HL-60 (cell line): ENCODE data around the gene ITPR3.

Source experiments
- DNase-seq, 2 experiments: peaks; one replicate each; pipeline ENCODE4 v3.0.0-alpha.2; 2010 to 2020; ENCODE audit warnings: low read depth in 1 of 2, low spot score in 1 of 2
- H3K27ac ChIP-seq: fragments of 250-450 bp; sonication (Bioruptor Pico); replicated peaks from 2 replicates; pipeline ENCODE4 v1.5.1; 2020; ENCODE audit warnings: mild to moderate bottlenecking, moderate library complexity
- H3K27me3 ChIP-seq: fragments of 250-450 bp; sonication (Bioruptor Pico); 2 replicates; pipeline ENCODE4 v1.5.1; 2021; ENCODE audit warnings: mild to moderate bottlenecking, moderate library complexity; ENCODE audit not compliant: insufficient read depth, poor library complexity, severe bottlenecking
- H3K4me3 ChIP-seq: replicated peaks from 2 replicates; pipeline ENCODE4 v1.5.1; 2011; ENCODE audit warnings: mild to moderate bottlenecking, control low read depth, low read length; ENCODE audit not compliant: insufficient read depth
- GABPA ChIP-seq: IDR thresholded peaks from 2 replicates; pipeline ENCODE4 v1.6.1; 2012; ENCODE audit warnings: low read depth
- POLR2AphosphoS5 ChIP-seq: IDR thresholded peaks from 2 replicates; pipeline ENCODE4 v1.6.1; 2012; ENCODE audit warnings: low read depth
- SPI1 ChIP-seq: IDR thresholded peaks from 2 replicates; pipeline ENCODE4 v1.6.1; 2012; ENCODE audit warnings: low read depth, mild to moderate bottlenecking, borderline replicate concordance
- TF ChIP-seq, protein P1 (sequence below): IDR thresholded peaks from one replicate; pipeline ENCODE4 v1.5.1; 2011; ENCODE audit warnings: low read length, control low read depth, inconsistent platforms; ENCODE audit not compliant: insufficient read depth
- TF ChIP-seq, protein P2 (sequence below): IDR thresholded peaks from 2 replicates; pipeline ENCODE4 v1.6.1; 2012; ENCODE audit warnings: low read depth; ENCODE audit not compliant: insufficient replicate concordance

Gene ITPR3

DNA sequence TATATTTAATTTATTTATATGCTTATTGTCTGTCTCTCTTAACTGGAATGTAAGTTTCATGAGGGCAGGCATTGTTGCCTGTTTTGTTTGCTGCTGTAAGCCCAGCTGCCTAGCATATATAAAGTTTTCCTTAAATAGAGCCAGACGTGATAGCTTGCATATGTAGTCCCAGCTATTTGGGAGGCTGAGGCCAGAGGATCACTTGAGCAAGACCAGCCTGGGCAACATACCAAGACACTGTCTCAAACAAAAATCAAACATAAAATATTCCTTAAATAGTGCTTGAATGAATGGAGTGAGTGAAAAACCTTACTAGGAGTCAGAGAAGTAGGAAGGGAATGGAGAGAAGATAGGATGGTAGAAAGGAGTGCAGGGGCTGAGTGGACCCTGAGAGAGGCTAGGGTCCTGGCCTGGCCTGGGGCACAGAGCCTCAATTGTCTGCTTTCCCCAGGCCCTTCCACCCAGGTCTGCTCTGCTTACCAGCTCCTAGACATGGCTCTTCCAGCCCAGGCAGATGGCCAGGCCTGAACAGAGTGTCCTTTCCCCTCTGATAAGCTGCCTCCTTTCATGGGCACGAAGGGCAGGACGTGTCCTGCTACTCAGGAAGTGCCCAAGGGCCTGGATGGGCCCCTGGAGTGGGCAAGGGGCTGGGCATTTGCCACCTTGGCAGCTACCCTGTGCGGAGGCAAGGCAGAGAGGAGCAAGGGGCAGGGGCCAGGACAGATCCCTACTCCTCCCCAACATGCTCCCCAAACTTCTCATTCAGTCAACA is 23.4 kb upstream of the ITPR3 start:
- peaks cover 4% of the 10 kb centered on the region for H3K27me3 ChIP-seq
- H3K4me3 ChIP-seq = no peak overlapping the region
- TF ChIP-seq SPI1 (no peak), GABPA (no peak)
- DNase-seq = no peak
- no peak overlapping the region for H3K27ac ChIP-seq

DNA sequence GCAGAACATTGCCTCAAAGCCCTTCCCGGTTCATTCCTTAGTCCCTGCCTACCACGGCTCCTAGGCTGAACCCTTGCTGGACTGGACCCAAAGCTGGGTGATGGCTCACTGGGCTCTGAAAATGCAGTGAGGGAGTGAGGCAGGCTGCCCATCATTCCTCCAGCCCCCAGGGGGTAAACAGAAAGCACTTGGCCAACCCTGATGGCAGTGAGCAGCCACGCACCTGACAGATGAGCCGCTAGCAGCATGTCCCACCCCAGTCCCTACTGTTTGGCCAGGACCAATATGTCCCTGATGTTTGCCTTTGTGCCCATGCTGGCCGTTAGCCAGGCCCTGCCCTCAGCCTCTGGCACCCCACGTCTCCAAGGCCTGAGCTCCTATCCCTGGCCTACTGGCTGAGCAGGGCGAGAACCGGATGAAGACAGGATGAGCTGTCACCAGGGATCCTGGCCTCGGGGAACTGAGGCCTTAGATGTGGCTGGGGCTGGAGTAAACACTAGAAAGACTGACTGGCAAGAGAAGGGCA is 21.6 kb upstream of the ITPR3 start:
- Histone ChIP-seq H3K27ac (no peak overlapping the region), H3K27me3 (no peaks in the 10 kb centered on the region), H3K4me3 (no peak overlapping the region)
- TF ChIP-seq, protein P1, sequence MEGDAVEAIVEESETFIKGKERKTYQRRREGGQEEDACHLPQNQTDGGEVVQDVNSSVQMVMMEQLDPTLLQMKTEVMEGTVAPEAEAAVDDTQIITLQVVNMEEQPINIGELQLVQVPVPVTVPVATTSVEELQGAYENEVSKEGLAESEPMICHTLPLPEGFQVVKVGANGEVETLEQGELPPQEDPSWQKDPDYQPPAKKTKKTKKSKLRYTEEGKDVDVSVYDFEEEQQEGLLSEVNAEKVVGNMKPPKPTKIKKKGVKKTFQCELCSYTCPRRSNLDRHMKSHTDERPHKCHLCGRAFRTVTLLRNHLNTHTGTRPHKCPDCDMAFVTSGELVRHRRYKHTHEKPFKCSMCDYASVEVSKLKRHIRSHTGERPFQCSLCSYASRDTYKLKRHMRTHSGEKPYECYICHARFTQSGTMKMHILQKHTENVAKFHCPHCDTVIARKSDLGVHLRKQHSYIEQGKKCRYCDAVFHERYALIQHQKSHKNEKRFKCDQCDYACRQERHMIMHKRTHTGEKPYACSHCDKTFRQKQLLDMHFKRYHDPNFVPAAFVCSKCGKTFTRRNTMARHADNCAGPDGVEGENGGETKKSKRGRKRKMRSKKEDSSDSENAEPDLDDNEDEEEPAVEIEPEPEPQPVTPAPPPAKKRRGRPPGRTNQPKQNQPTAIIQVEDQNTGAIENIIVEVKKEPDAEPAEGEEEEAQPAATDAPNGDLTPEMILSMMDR = no peak
- no peak for TF ChIP-seq POLR2AphosphoS5
- no peak for DNase-seq

DNA sequence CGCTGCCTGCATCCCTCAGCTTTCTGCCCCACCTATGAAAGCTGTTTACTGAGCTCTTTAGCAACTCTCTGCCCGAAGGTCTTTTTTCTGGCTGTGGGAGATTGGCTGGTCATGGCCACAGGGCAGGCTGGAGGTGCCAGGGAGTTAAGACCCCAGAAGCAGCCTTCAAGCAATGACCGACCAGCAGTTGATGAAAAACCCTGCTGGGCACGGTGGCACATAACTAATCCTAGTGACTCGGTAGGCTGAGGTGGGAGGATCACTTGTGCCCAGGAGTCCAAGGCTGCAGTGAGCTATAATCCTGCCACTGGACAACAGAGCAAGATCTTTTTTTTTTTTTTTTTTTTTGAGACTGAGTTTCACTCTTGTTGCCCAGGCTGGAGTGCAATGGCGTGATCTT is 20.4 kb upstream of the ITPR3 start:
- no peaks in the 10 kb centered on the region for H3K27me3 ChIP-seq
- DNase-seq = no peak
- H3K4me3 ChIP-seq = no peak overlapping the region
- TF ChIP-seq, protein P2, sequence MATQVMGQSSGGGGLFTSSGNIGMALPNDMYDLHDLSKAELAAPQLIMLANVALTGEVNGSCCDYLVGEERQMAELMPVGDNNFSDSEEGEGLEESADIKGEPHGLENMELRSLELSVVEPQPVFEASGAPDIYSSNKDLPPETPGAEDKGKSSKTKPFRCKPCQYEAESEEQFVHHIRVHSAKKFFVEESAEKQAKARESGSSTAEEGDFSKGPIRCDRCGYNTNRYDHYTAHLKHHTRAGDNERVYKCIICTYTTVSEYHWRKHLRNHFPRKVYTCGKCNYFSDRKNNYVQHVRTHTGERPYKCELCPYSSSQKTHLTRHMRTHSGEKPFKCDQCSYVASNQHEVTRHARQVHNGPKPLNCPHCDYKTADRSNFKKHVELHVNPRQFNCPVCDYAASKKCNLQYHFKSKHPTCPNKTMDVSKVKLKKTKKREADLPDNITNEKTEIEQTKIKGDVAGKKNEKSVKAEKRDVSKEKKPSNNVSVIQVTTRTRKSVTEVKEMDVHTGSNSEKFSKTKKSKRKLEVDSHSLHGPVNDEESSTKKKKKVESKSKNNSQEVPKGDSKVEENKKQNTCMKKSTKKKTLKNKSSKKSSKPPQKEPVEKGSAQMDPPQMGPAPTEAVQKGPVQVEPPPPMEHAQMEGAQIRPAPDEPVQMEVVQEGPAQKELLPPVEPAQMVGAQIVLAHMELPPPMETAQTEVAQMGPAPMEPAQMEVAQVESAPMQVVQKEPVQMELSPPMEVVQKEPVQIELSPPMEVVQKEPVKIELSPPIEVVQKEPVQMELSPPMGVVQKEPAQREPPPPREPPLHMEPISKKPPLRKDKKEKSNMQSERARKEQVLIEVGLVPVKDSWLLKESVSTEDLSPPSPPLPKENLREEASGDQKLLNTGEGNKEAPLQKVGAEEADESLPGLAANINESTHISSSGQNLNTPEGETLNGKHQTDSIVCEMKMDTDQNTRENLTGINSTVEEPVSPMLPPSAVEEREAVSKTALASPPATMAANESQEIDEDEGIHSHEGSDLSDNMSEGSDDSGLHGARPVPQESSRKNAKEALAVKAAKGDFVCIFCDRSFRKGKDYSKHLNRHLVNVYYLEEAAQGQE = no peak
- TF ChIP-seq SPI1 (no peak), GABPA (no peak), POLR2AphosphoS5 (no peak)
- TF ChIP-seq, protein P1 = no peak
- H3K27ac ChIP-seq = no peak overlapping the region

DNA sequence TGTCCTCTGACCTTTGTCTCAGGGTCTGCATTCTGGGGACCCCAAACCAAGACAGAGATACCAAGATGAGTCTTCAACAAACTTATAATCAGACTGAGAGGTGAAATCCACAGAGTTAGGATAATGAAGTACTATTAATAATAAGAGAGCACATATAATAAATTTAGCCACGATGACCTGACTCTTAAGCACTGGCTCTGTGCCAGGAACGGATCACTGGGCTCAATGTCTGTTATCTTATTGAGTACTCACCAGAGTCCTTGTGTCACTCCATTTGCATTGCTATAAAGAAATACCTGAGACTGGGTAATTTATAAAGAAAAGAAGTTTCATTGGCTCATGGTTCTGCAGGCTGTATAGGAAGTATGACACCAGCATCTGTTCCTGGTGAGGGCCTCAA is 18.9 kb upstream of the ITPR3 start:
- Histone ChIP-seq H3K4me3 (no peak overlapping the region), H3K27ac (no peak overlapping the region), H3K27me3 (no peaks in the 10 kb centered on the region)
- no peak for TF ChIP-seq SPI1
- TF ChIP-seq POLR2AphosphoS5 = no peak
- TF ChIP-seq, protein P2 = no peak
- TF ChIP-seq, protein P1 = no peak
- TF ChIP-seq GABPA = no peak
- no peak for DNase-seq
